ENCODE data around the gene PYGM. TPM values are rescaled to one million over a fixed set of nuclear protein-coding genes. Genes with fewer than 3 reads are reported as not detected.

The PYGM gene
- total RNA-seq, 1 experiment from 2014 or later, result 1.7 TPM

GRCh38 chr11:64697663-64698375 is 62.0 kb downstream of the PYGM start (continued):
- no peak for TF ChIP-seq REST (IDR thresholded peaks at IDR 0.05; ENCODE audit: low read depth)
- no peak for TF ChIP-seq CBX3 (IDR thresholded peaks at IDR 0.05; ENCODE audit: low read depth)
- no peak for TF ChIP-seq CTCF (IDR thresholded peaks at IDR 0.05 in 2 of 3, conservative IDR thresholded peaks at IDR 0.05 in 1 of 3; ENCODE audit: borderline replicate concordance in 1 of 3, insufficient read depth in 1 of 3, low read depth in 2 of 3, low read length in 2 of 3)

Other genes with a start within 250 kb of the PYGM start
- not detected for gene SLC22A11, start 204.0 kb downstream of the PYGM start, total RNA-seq (2021; ENCODE audit: unreplicated experiment)
- not detected for gene SLC22A12, start 168.8 kb downstream of the PYGM start, total RNA-seq (2021; ENCODE audit: unreplicated experiment)
- 1.5 TPM for gene NRXN2, start 36.8 kb downstream of the PYGM start, total RNA-seq (2021; ENCODE audit: unreplicated experiment)
- gene RASGRP2, start 15.8 kb downstream of the PYGM start, total RNA-seq (2021; ENCODE audit: unreplicated experiment), result 12.8 TPM
- 403 TPM for gene SF1, start 18.6 kb upstream of the PYGM start, total RNA-seq (2021; ENCODE audit: unreplicated experiment)
- gene MAP4K2, start 43.2 kb upstream of the PYGM start, total RNA-seq (2021; ENCODE audit: unreplicated experiment), result 44.2 TPM
- 62.1 TPM for gene MEN1, start 50.6 kb upstream of the PYGM start, total RNA-seq (2021; ENCODE audit: unreplicated experiment)
- 30.1 TPM for gene CDC42BPG, start 84.7 kb upstream of the PYGM start, total RNA-seq (2021; ENCODE audit: unreplicated experiment)
- 48.1 TPM for gene EHD1, start 118.6 kb upstream of the PYGM start, total RNA-seq (2021; ENCODE audit: unreplicated experiment)
- 24.7 TPM for gene ATG2A, start 157.2 kb upstream of the PYGM start, total RNA-seq (2021; ENCODE audit: unreplicated experiment)
- 10.9 TPM for gene PPP2R5B, start 164.7 kb upstream of the PYGM start, total RNA-seq (2021; ENCODE audit: unreplicated experiment)
- not detected for gene GPHA2, start 175.9 kb upstream of the PYGM start, total RNA-seq (2021; ENCODE audit: unreplicated experiment)
- not detected for gene MAJIN, start 212.1 kb upstream of the PYGM start, total RNA-seq (2021; ENCODE audit: unreplicated experiment)
- gene BATF2, start 237.0 kb upstream of the PYGM start, total RNA-seq (2021; ENCODE audit: unreplicated experiment), result 2.1 TPM

All from HCT116 (cell line).